ENCODE measurements around the gene IST1. TPM values are rescaled to one million over a fixed set of nuclear protein-coding genes. Genes with fewer than 3 reads are reported as not detected.

IST1 gene
- total and polyA plus RNA-seq, 2 experiments from 2014 or later = 144 to 240 TPM

GRCh38 chr16:71885261-71885650 lies 10.1 kb upstream of the IST1 start:
- H3K4me2 ChIP-seq = peak overlapping the region; percentile 91
- H2AFZ ChIP-seq = no peak overlapping the region
- DNase-seq (ENCODE audit: low spot score) = no peak
- no peaks in the 10 kb centered on the region for H3K36me3 ChIP-seq (replicated peaks; ENCODE audit: insufficient read depth, low read depth)
- H3K79me2 ChIP-seq = peaks cover 12% of the 10 kb centered on the region
- WGBS (ENCODE audit: low lambda C conversion rate, missing lambda C conversion rate) = 48% methylated on average over 4 of the region's 4 CpGs
- no peak overlapping the region for H3K27ac ChIP-seq
- no peaks in the 10 kb centered on the region for H4K20me1 ChIP-seq (ENCODE audit: insufficient read depth, poor library complexity, severe bottlenecking)
- no peaks in the 10 kb centered on the region for H3K9me3 ChIP-seq (ENCODE audit: low read depth)
- no peak for TF ChIP-seq EZH2phosphoT487 (IDR thresholded peaks at IDR 0.05; ENCODE audit: low read depth, severe bottlenecking, unreplicated experiment)
- no peak for TF ChIP-seq CTCF (IDR thresholded peaks at IDR 0.05; ENCODE audit: poor library complexity)
- TF ChIP-seq EZH2 (IDR thresholded peaks at IDR 0.05; ENCODE audit: borderline replicate concordance) = no peak
- H3K27me3 ChIP-seq = no peaks in the 10 kb centered on the region
- no peaks in the 10 kb centered on the region for H3K9me2 ChIP-seq (replicated peaks; ENCODE audit: insufficient read depth)
- H3K4me1 ChIP-seq (ENCODE audit: insufficient read depth) = no peaks in the 10 kb centered on the region
- H3K4me3 ChIP-seq = no peak overlapping the region

GRCh38 chr16:71889147-71889546 lies 6.2 kb upstream of the IST1 start:
- no peak overlapping the region for H3K27ac ChIP-seq
- TF ChIP-seq CTCF (IDR thresholded peaks at IDR 0.05; ENCODE audit: poor library complexity) = no peak
- TF ChIP-seq EZH2 (IDR thresholded peaks at IDR 0.05; ENCODE audit: borderline replicate concordance) = no peak
- no peak for TF ChIP-seq EZH2phosphoT487 (IDR thresholded peaks at IDR 0.05; ENCODE audit: low read depth, severe bottlenecking, unreplicated experiment)
- H3K4me1 ChIP-seq (ENCODE audit: insufficient read depth) = no peaks in the 10 kb centered on the region
- H3K4me3 ChIP-seq = no peak overlapping the region
- WGBS (ENCODE audit: low lambda C conversion rate, missing lambda C conversion rate) = 91% methylated on average over 3 of the region's 3 CpGs
- H4K20me1 ChIP-seq (ENCODE audit: insufficient read depth, poor library complexity, severe bottlenecking) = no peaks in the 10 kb centered on the region
- H3K36me3 ChIP-seq (replicated peaks; ENCODE audit: insufficient read depth, low read depth) = no peaks in the 10 kb centered on the region
- DNase-seq (ENCODE audit: low spot score) = no peak
- no peaks in the 10 kb centered on the region for H3K27me3 ChIP-seq
- no peak overlapping the region for H2AFZ ChIP-seq
- no peaks in the 10 kb centered on the region for H3K9me3 ChIP-seq (ENCODE audit: low read depth)
- H3K9me2 ChIP-seq (replicated peaks; ENCODE audit: insufficient read depth) = no peaks in the 10 kb centered on the region
- H3K79me2 ChIP-seq = peaks cover 6% of the 10 kb centered on the region
- H3K4me2 ChIP-seq = no peak overlapping the region

- peaks cover 41% of the 10 kb centered on the region for H3K79me2 ChIP-seq
- H3K9me2 ChIP-seq (replicated peaks; ENCODE audit: insufficient read depth) = no peaks in the 10 kb centered on the region
- peaks cover 10% of the 10 kb centered on the region for H3K4me1 ChIP-seq (ENCODE audit: insufficient read depth)
- H2AFZ ChIP-seq = peak overlapping the region; percentile 59
- whole genome bisulfite sequencing (ENCODE audit: low lambda C conversion rate, missing lambda C conversion rate) = 56% methylated on average over 7 of the region's 7 CpGs
- H3K9me3 ChIP-seq (ENCODE audit: low read depth) = no peaks in the 10 kb centered on the region
- peak overlapping the region; percentile 81 for H3K4me2 ChIP-seq
- H4K20me1 ChIP-seq (ENCODE audit: insufficient read depth, poor library complexity, severe bottlenecking) = peaks cover 26% of the 10 kb centered on the region
- no peak for DNase-seq (ENCODE audit: low spot score)
- no peaks in the 10 kb centered on the region for H3K36me3 ChIP-seq (replicated peaks; ENCODE audit: insufficient read depth, low read depth)
- H3K27ac ChIP-seq = peak overlapping the region; percentile 100
- peak overlapping the region; percentile 56 for H3K4me3 ChIP-seq
- H3K27me3 ChIP-seq = no peaks in the 10 kb centered on the region
- TF ChIP-seq EZH2phosphoT487 (IDR thresholded peaks at IDR 0.05; ENCODE audit: low read depth, severe bottlenecking, unreplicated experiment) = no peak
- TF ChIP-seq EZH2 (IDR thresholded peaks at IDR 0.05; ENCODE audit: borderline replicate concordance) = no peak
- no peak for TF ChIP-seq CTCF (IDR thresholded peaks at IDR 0.05; ENCODE audit: poor library complexity)
These were observed 1.5 kb upstream of the IST1 start for GRCh38 chr16:71893888-71894228.
